Adrenal gland (tissue), 5 donors: Measurements from ENCODE around the gene CUX1.

Experiments
- CTCF ChIP-seq, 6 experiments: fragments of 450-650 bp in 4 of 6; fragments of 200-600 bp in 2 of 6; sonication (generic) in 1 of 6; IDR thresholded peaks; 1 replicate in 5 of 6; 2 replicates in 1 of 6; pipeline versions ENCODE4 v1.5.1 to v1.8.0; 2016 to 2021; ENCODE audit warnings: antibody characterized with exemption in 6 of 6, mild to moderate bottlenecking in 2 of 6, moderate library complexity in 1 of 6
- POLR2A ChIP-seq, 2 donors: fragments of 450-650 bp; IDR thresholded peaks; one replicate each; pipeline ENCODE4 v1.6.1; 2017; ENCODE audit warnings: antibody characterized with exemption in 2 of 2, mild to moderate bottlenecking in 2 of 2, moderate library complexity in 1 of 2
- donor health status: DM: no; HTN: no; CAD: no.

GRCh38 chr7:102042016-102042656 lies 224.7 kb downstream of the CUX1 start:
- TF ChIP-seq CTCF (IDR thresholded peaks at IDR 0.05) (no peak), POLR2A (IDR thresholded peaks at IDR 0.05) (no peak)
